ENCODE measurements around the gene BNC2. TPM values are rescaled to one million over a fixed set of nuclear protein-coding genes. Genes with fewer than 3 reads are reported as not detected.

Gene BNC2
- total RNA-seq, 6 experiments from 2014 or later: 0.22 to 0.80 (median 0.36) TPM

- intact Hi-C loops (cut with DNase I): no loop called here
- ATAC-seq (no peak), DNase-seq (no peak)
- no peak overlapping the region for H3K27ac ChIP-seq
- H3K9me3 ChIP-seq: no peaks in the 10 kb centered on the region
- no peaks in the 10 kb centered on the region for H3K27me3 ChIP-seq
- no peak for TF ChIP-seq POLR2A (IDR thresholded peaks at IDR 0.05)
- no peak for TF ChIP-seq CTCF (IDR thresholded peaks at IDR 0.05)
- H3K4me1 ChIP-seq: no peaks in the 10 kb centered on the region
- 55% methylated on average over 2 of the region's 2 CpGs for WGBS (ENCODE audit: insufficient coverage, low coverage, low lambda C conversion rate, missing lambda C conversion rate)
- no peak overlapping the region for H3K4me3 ChIP-seq
- no peaks in the 10 kb centered on the region for H3K36me3 ChIP-seq
These were observed 345.6 kb downstream of the BNC2 start for GRCh38 chr9:16524823-16525222.

- Histone ChIP-seq H3K4me1 (no peaks in the 10 kb centered on the region), H3K9me3 (no peaks in the 10 kb centered on the region), H3K27ac (no peak overlapping the region), H3K4me3 (no peak overlapping the region), H3K27me3 (no peaks in the 10 kb centered on the region), H3K36me3 (no peaks in the 10 kb centered on the region)
- TF ChIP-seq POLR2A (IDR thresholded peaks at IDR 0.05) (no peak), CTCF (IDR thresholded peaks at IDR 0.05) (no peak)
- intact Hi-C loops (cut with DNase I): no loop called here
- no peak for ATAC-seq
- 63% methylated on average over 3 of the region's 3 CpGs for WGBS (ENCODE audit: insufficient coverage, low coverage, low lambda C conversion rate, missing lambda C conversion rate)
- no peak for DNase-seq
These were observed 346.4 kb downstream of the BNC2 start for GRCh38 chr9:16524078-16524477.

GRCh38 chr9:16521868-16522411 lies 348.5 kb downstream of the BNC2 start:
- no peak overlapping the region for H3K27ac ChIP-seq
- no peak for DNase-seq

GRCh38 chr9:16519001-16519400 lies 351.5 kb downstream of the BNC2 start:
- no peak for ATAC-seq
- no peak overlapping the region for H3K27ac ChIP-seq
- H3K4me3 ChIP-seq: no peak overlapping the region
- no peaks in the 10 kb centered on the region for H3K27me3 ChIP-seq
- H3K4me1 ChIP-seq: no peaks in the 10 kb centered on the region
- no peaks in the 10 kb centered on the region for H3K9me3 ChIP-seq
- WGBS (ENCODE audit: insufficient coverage, low coverage, low lambda C conversion rate, missing lambda C conversion rate): 78% methylated on average over 2 of the region's 2 CpGs
- DNase-seq: no peak
- no peaks in the 10 kb centered on the region for H3K36me3 ChIP-seq
- no peak for TF ChIP-seq CTCF (IDR thresholded peaks at IDR 0.05)
- intact Hi-C loops (cut with DNase I): no loop called here

More at GRCh38 chr9:16521868-16522411, 348.5 kb downstream of the BNC2 start:
- intact Hi-C loops (cut with DNase I): no loop called here
- Histone ChIP-seq H3K9me3 (no peaks in the 10 kb centered on the region), H3K4me3 (no peak overlapping the region), H3K27me3 (no peaks in the 10 kb centered on the region), H3K36me3 (no peaks in the 10 kb centered on the region), H3K4me1 (no peaks in the 10 kb centered on the region)
- ATAC-seq: peak; percentile 35 to 58 (median 51)
- 61% methylated on average over 3 of the region's 3 CpGs for WGBS (ENCODE audit: insufficient coverage, low coverage, low lambda C conversion rate, missing lambda C conversion rate)
- TF ChIP-seq POLR2A (IDR thresholded peaks at IDR 0.05) (no peak), CTCF (IDR thresholded peaks at IDR 0.05) (no peak)

- Histone ChIP-seq H3K36me3 (no peaks in the 10 kb centered on the region), H3K4me3 (no peak overlapping the region), H3K4me1 (no peaks in the 10 kb centered on the region), H3K27me3 (no peaks in the 10 kb centered on the region), H3K27ac (no peak overlapping the region), H3K9me3 (no peaks in the 10 kb centered on the region)
- ATAC-seq (no peak), DNase-seq (no peak)
- TF ChIP-seq POLR2A (IDR thresholded peaks at IDR 0.05) (no peak), CTCF (IDR thresholded peaks at IDR 0.05) (no peak)
- intact Hi-C loops (cut with DNase I): no loop called here
- 29% methylated on average over 2 of the region's 2 CpGs for WGBS (ENCODE audit: insufficient coverage, low coverage, low lambda C conversion rate, missing lambda C conversion rate)
These were observed 353.6 kb downstream of the BNC2 start for GRCh38 chr9:16516891-16517290.

Data from right lobe of liver (tissue), 6 donors.